HG03103 (cell line): Measurements from ENCODE around the gene FUT9.
"Not testable (repeated sequence)": the region's sequence is repeated elsewhere in the genome, so short reads cannot be mapped to it uniquely, and the experiment has no call there.

ENCODE experiments used
- ATAC-seq: cut with Tn5 transposase; IDR thresholded peaks from one replicate; pipeline ENCODE4 v1.9.1; 2021; ENCODE audit warnings: low read depth; ENCODE audit not compliant: unreplicated experiment

The FUT9 gene

DNA sequence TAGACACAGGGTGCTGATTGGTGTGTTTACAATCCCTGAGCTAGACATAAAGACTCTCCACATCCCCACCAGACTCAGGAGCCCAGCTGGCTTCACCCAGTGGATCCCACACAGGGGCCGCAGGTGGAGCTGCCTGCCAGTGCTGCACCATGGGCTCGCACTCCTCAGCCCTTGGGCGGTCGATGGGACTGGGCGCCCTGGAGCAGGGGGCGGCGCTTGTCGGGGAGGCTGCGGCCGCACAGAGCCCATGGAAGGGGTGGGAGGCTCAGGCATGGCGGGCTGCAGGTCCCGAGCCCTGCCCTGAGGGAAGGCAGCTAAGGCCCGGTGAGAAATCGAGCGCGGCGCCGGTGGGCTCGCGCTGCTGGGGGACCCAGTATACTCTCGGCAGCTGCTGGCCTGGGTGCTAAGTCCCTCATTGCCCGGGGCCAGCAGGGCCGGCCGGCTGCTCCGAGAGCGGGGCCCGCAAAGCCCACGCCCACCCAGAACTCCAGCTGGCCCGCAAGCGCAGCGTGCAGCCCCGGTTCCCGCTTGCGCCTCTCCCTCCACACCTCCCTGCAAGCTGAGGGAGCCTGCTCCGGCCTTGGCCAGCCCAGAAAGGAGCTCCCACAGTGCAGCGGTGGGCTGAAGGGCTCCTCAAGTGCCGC, 245.1 kb downstream of the FUT9 start:
- ATAC-seq = not testable (repeated sequence)
